Activated B cell treated with CpG ODN at 0.5 μM for 24 hours (primary cell): Measurements from ENCODE around the gene CSNK1G2. TPM values are rescaled to one million over a fixed set of nuclear protein-coding genes. Genes with fewer than 3 reads are reported as not detected.

Experiments
- ATAC-seq: fragments of 200-7000 bp; cut with Tn5 transposase; one replicate; pipeline ENCODE4 v1.10.0; 2021; ENCODE audit warnings: low read depth, mild to moderate bottlenecking, moderate library complexity
- CTCF ChIA-PET: fragments of 350-600 bp; sonication (Branson Sonifier 250); formaldehyde crosslinking; loops from one replicate; lab custom pipeline; 2021; ENCODE audit warnings: antibody characterized with exemption; lab: Charles Lee
- POLR2A ChIA-PET: fragments of 350-600 bp; sonication (Branson Sonifier 250); formaldehyde crosslinking; loops from one replicate; lab custom pipeline; 2021; ENCODE audit warnings: antibody characterized with exemption; lab: Charles Lee
- DNase-seq: peaks from one replicate; pipeline ENCODE4 v3.0.0; 2022
- H3K27ac Mint-ChIP-seq: one replicate; pipeline ENCODE4 v1.8.0; 2020; ENCODE audit warnings: mixed read lengths
- H3K27me3 Mint-ChIP-seq: one replicate; pipeline ENCODE4 v1.8.0; 2021; ENCODE audit warnings: mixed read lengths
- H3K36me3 Mint-ChIP-seq: one replicate; pipeline ENCODE4 v1.8.0; 2021; ENCODE audit warnings: low read depth, mixed read lengths
- H3K4me1 Mint-ChIP-seq: one replicate; pipeline ENCODE4 v1.8.0; 2021; ENCODE audit warnings: mixed read lengths
- H3K4me3 Mint-ChIP-seq: one replicate; pipeline ENCODE4 v1.8.0; 2020; ENCODE audit warnings: mild to moderate bottlenecking, mixed read lengths
- H3K9me3 Mint-ChIP-seq: one replicate; pipeline ENCODE4 v1.8.0; 2020; ENCODE audit warnings: mixed read lengths
- intact Hi-C: fragments of 100-400 bp; cut with micrococcal nuclease; formaldehyde crosslinking; loops from one replicate; pipeline ENCODE4 v1.15.1; 2024
- total RNA-seq: library from RNA; stranded (reverse); gene quantifications from 2 replicates; pipeline ENCODE4 v1.2.3, GENCODE V29; 2022
- TF ChIP-seq, protein P1 (sequence below): fragments of 200-600 bp; IDR thresholded peaks from one replicate; pipeline ENCODE4 v1.8.0; 2022; ENCODE audit warnings: antibody characterized with exemption, mild to moderate bottlenecking

CSNK1G2 gene
- total RNA-seq, 1 donor from 2014 or later, result 89.1 TPM

- intact Hi-C loops, result no loop called here
- no peak overlapping the region for H3K4me3 Mint-ChIP-seq
- no peak overlapping the region for H3K27ac Mint-ChIP-seq
- ATAC-seq (no peak), DNase-seq (no peak)
- peaks cover 2% of the 10 kb centered on the region for H3K4me1 Mint-ChIP-seq
- TF ChIP-seq, protein P1, sequence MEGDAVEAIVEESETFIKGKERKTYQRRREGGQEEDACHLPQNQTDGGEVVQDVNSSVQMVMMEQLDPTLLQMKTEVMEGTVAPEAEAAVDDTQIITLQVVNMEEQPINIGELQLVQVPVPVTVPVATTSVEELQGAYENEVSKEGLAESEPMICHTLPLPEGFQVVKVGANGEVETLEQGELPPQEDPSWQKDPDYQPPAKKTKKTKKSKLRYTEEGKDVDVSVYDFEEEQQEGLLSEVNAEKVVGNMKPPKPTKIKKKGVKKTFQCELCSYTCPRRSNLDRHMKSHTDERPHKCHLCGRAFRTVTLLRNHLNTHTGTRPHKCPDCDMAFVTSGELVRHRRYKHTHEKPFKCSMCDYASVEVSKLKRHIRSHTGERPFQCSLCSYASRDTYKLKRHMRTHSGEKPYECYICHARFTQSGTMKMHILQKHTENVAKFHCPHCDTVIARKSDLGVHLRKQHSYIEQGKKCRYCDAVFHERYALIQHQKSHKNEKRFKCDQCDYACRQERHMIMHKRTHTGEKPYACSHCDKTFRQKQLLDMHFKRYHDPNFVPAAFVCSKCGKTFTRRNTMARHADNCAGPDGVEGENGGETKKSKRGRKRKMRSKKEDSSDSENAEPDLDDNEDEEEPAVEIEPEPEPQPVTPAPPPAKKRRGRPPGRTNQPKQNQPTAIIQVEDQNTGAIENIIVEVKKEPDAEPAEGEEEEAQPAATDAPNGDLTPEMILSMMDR, result no peak
- ChIA-PET CTCF (no interaction called here), POLR2A (interaction anchor here (0.6 kb wide), 1 partner anchor 916 kb away, joined by 6 read pairs; no protein-coding TSS in a partner anchor)
- peaks cover 46% of the 10 kb centered on the region for H3K36me3 Mint-ChIP-seq
- no peaks in the 10 kb centered on the region for H3K9me3 Mint-ChIP-seq
- no peaks in the 10 kb centered on the region for H3K27me3 Mint-ChIP-seq
Observed at GRCh38 chr19:1921326-1921725, 19.6 kb upstream of the CSNK1G2 start.

- TF ChIP-seq, protein P1, result no peak
- no peaks in the 10 kb centered on the region for H3K9me3 Mint-ChIP-seq
- H3K4me1 Mint-ChIP-seq, result peaks cover 2% of the 10 kb centered on the region
- ATAC-seq, result no peak
- H3K27ac Mint-ChIP-seq, result no peak overlapping the region
- H3K27me3 Mint-ChIP-seq, result no peaks in the 10 kb centered on the region
- DNase-seq, result no peak
- H3K36me3 Mint-ChIP-seq, result peaks cover 46% of the 10 kb centered on the region
- ChIA-PET CTCF (no interaction called here), POLR2A (interaction anchor here (0.6 kb wide), 1 partner anchor 131 kb away, joined by 4 read pairs; no protein-coding TSS in a partner anchor)
- intact Hi-C loops, result no loop called here
- H3K4me3 Mint-ChIP-seq, result no peak overlapping the region
Observed at GRCh38 chr19:1921825-1922224, 19.1 kb upstream of the CSNK1G2 start.

GRCh38 chr19:1922803-1923202 lies 18.2 kb upstream of the CSNK1G2 start:
- H3K36me3 Mint-ChIP-seq, result peaks cover 42% of the 10 kb centered on the region
- peak overlapping the region; percentile 35 for H3K27ac Mint-ChIP-seq
- H3K4me1 Mint-ChIP-seq, result peaks cover 5% of the 10 kb centered on the region
- no peaks in the 10 kb centered on the region for H3K27me3 Mint-ChIP-seq
- POLR2A ChIA-PET, result interaction anchor here (0.6 to 2.2 kb wide), 8 partner anchors 17 to 553 kb away, joined by 3 to 8 read pairs (median 6); partner anchors contain the start of genes ADAT3, GADD45B and SCAMP4
- ATAC-seq (no peak), DNase-seq (no peak)
- CTCF ChIA-PET, result no interaction called here
- no peak overlapping the region for H3K4me3 Mint-ChIP-seq
- H3K9me3 Mint-ChIP-seq, result no peaks in the 10 kb centered on the region
- intact Hi-C loops, result no loop called here
- TF ChIP-seq, protein P1, result no peak

DNA sequence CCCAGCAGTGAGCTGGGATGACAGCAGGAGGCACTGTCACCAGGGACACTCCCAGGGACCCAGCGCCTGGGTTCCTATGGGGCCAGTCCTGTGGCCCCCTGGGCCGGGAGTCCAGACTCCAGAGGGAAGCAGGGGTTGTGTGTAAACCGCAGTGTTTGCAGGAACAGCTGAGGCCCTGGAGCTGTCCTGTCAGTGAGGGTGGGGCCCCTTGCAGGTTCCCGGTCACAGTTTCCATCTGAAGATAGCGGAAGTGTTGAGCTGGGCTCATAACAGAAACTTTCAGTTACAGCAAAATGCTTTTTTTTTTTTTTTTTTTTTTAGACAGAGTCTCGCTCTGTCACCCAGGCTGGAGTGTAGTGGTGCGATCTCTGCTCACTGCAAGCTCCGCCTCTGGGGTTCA lies 17.7 kb upstream of the CSNK1G2 start:
- ChIA-PET POLR2A (interaction anchor here (0.5 to 2.2 kb wide), 11 partner anchors 10 to 553 kb away, joined by 3 to 8 read pairs (median 6); partner anchors contain the start of genes ADAT3, GADD45B and SCAMP4), CTCF (interaction anchor here (1.1 kb wide), 1 partner anchor 59 kb away, joined by 3 read pairs; no protein-coding TSS in a partner anchor)
- Mint-ChIP-seq H3K27me3 (no peaks in the 10 kb centered on the region), H3K36me3 (peaks cover 38% of the 10 kb centered on the region), H3K4me3 (no peak overlapping the region), H3K4me1 (peaks cover 7% of the 10 kb centered on the region), H3K27ac (peak overlapping the region; percentile 41), H3K9me3 (no peaks in the 10 kb centered on the region)
- no peak for DNase-seq
- intact Hi-C loops, result no loop called here
- TF ChIP-seq, protein P1, result no peak
- ATAC-seq, result peak; percentile 87

DNA sequence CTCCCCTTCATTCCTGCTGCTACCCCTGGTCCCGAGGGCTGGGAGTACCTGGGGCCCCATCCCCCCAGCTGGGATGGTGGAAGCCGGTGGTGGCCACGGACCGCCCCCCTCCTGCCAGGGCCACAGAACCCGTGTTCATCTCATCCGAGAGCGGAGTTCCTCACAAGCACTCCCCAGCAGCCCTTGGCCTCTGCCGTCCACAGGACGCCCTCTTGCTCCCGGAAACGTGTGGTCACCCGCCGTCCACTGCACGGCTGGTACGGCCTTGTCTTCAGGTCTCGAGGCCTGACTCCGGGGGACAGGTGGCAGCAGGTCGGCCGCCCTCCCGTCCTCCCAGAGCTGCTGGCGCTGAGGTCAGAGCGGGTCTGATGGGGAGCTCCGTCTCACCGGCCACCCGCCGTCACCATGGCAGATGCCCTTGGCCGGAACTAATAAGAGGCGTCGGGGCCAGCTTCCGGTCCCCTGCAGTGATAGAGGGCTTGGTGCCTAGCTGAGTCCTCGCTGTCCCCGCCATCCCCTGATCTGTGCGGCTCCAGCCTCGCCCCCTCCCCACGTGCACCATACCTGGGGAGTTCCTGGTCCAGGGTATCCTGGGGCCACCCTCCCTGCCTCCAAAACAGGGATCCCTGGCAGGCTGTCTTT lies 16.5 kb upstream of the CSNK1G2 start:
- POLR2A ChIA-PET, result interaction anchor here (0.7 to 2.2 kb wide), 4 partner anchors 8 to 60 kb away, joined by 3 to 8 read pairs (median 5); partner anchors contain the start of genes ADAT3 and SCAMP4

More for the DNA sequence above, 16.5 kb upstream of the CSNK1G2 start:
- CTCF ChIA-PET, result interaction anchor here (1.0 to 1.1 kb wide), 2 partner anchors 58 to 60 kb away, joined by 3 read pairs; no protein-coding TSS in a partner anchor
- intact Hi-C loops, result no loop called here
- DNase-seq (no peak), ATAC-seq (no peak)
- peaks cover 34% of the 10 kb centered on the region for H3K36me3 Mint-ChIP-seq
- no peaks in the 10 kb centered on the region for H3K9me3 Mint-ChIP-seq
- no peak overlapping the region for H3K27ac Mint-ChIP-seq
- TF ChIP-seq, protein P1, result no peak
- no peak overlapping the region for H3K4me3 Mint-ChIP-seq
- peaks cover 11% of the 10 kb centered on the region for H3K4me1 Mint-ChIP-seq
- H3K27me3 Mint-ChIP-seq, result no peaks in the 10 kb centered on the region
